NCI-H2107 (cell line): ENCODE results near the gene OR6C68.
"Not testable (repeated sequence)": the region's sequence is repeated elsewhere in the genome, so short reads cannot be mapped to it uniquely, and the experiment has no call there.

Experiments
- DNase-seq: peaks from one replicate; lab custom pipeline; 2025; lab: John Stamatoyannopoulos, UW

Gene OR6C68

GRCh38 chr12:55492078-55492477 lies at the start of gene OR6C68:
Gene OR6C68 (plus strand): TSS chr12:55492378. CDS start chr12:55492378, 0 bp downstream.
- DNase-seq, result no peak

GRCh38 chr12:55443776-55444175 lies 48.4 kb upstream of the OR6C68 start, which contains the start of gene OR6C2:
Gene OR6C2 (plus strand): TSS chr12:55444076. CDS start chr12:55452214, 8,138 bp downstream.
- DNase-seq, result no peak

GRCh38 chr12:55445357-55445756 lies 46.8 kb upstream of the OR6C68 start:
- DNase-seq, result no peak

GRCh38 chr12:55446326-55446725 lies 45.9 kb upstream of the OR6C68 start:
- DNase-seq, result no peak

GRCh38 chr12:55448825-55449224 lies 43.4 kb upstream of the OR6C68 start:
- DNase-seq, result no peak

- DNase-seq, result not testable (repeated sequence)
Measured at GRCh38 chr12:55464926-55465325, 27.3 kb upstream of the OR6C68 start.

- DNase-seq, result no peak
Measured at GRCh38 chr12:55467836-55468235, 24.3 kb upstream of the OR6C68 start.

- DNase-seq, result no peak
Measured at GRCh38 chr12:55469291-55469690, 22.9 kb upstream of the OR6C68 start.

GRCh38 chr12:55470088-55470829 lies 21.9 kb upstream of the OR6C68 start, which contains the start of gene OR6C70:
Gene OR6C70 (minus strand): TSS chr12:55470138. CDS start chr12:55470138, 0 bp downstream.
- DNase-seq, result no peak

- no peak for DNase-seq
Measured at GRCh38 chr12:55472264-55472663, 19.9 kb upstream of the OR6C68 start.

- DNase-seq, result not testable (repeated sequence)
Measured at GRCh38 chr12:55479136-55479535, 13.0 kb upstream of the OR6C68 start.

GRCh38 chr12:55484284-55484683 lies 7.9 kb upstream of the OR6C68 start:
- DNase-seq, result not testable (repeated sequence)

- DNase-seq, result no peak
Measured at GRCh38 chr12:55495490-55495889, 3.3 kb downstream of the OR6C68 start.

- DNase-seq, result no peak
Measured at GRCh38 chr12:55499231-55499630, 7.1 kb downstream of the OR6C68 start.

- DNase-seq, result no peak
Measured at GRCh38 chr12:55499810-55500252, 7.7 kb downstream of the OR6C68 start.

GRCh38 chr12:55501601-55502000 lies 9.4 kb downstream of the OR6C68 start:
- DNase-seq, result no peak

GRCh38 chr12:55515696-55516095 lies 23.5 kb downstream of the OR6C68 start:
- DNase-seq, result no peak

GRCh38 chr12:55516391-55516790 lies 24.2 kb downstream of the OR6C68 start:
- DNase-seq, result no peak
